ENCODE results near the gene CAMK2G. TPM values are rescaled to one million over a fixed set of nuclear protein-coding genes. Genes with fewer than 3 reads are reported as not detected.

CAMK2G gene
- total RNA-seq, 2 experiments from 2014 or later, result 29.1 to 34.8 TPM

- ChIA-PET CTCF (ENCODE audit: unreplicated experiment) (no interaction called here), POLR2A (no interaction called here)
- intact Hi-C loops (cut with micrococcal nuclease; ENCODE audit: unreplicated experiment), result no loop called here
- H4K20me1 ChIP-seq (ENCODE audit: insufficient read depth, low read length), result no peaks in the 10 kb centered on the region
- H3K27ac ChIP-seq (ENCODE audit: low read depth, low read length, poor library complexity, severe bottlenecking), result no peak overlapping the region
- H3K36me3 ChIP-seq (ENCODE audit: insufficient read depth, low read length), result peaks cover 49% of the 10 kb centered on the region
- no peak for DNase-seq (ENCODE audit: low spot score)
- H3K9me2 ChIP-seq (ENCODE audit: insufficient read depth, low read length), result no peaks in the 10 kb centered on the region
- H3K4me1 ChIP-seq (ENCODE audit: insufficient read depth, low read length, poor library complexity, severe bottlenecking), result peaks cover 15% of the 10 kb centered on the region
- no peak overlapping the region for H3K4me2 ChIP-seq (ENCODE audit: low read length)
- no peak overlapping the region for H3K4me3 ChIP-seq (ENCODE audit: low read depth, low read length, poor library complexity, severe bottlenecking)
- no peak for TF ChIP-seq CTCF (conservative IDR thresholded peaks at IDR 0.05; ENCODE audit: low read length)
- no peak for TF ChIP-seq EZH2phosphoT487 (IDR thresholded peaks at IDR 0.05; ENCODE audit: borderline replicate concordance, low read depth, low read length)
- H2AFZ ChIP-seq (ENCODE audit: low read length), result no peak overlapping the region
- no peaks in the 10 kb centered on the region for H3K9me3 ChIP-seq (ENCODE audit: low read length)
- no TSS peak for BruUV-seq (replicated peaks)
- no peaks in the 10 kb centered on the region for H3K79me2 ChIP-seq (ENCODE audit: insufficient read depth, low read depth, low read length)
These were observed 18.9 kb downstream of the CAMK2G start for GRCh38 chr10:73855413-73855812.

- no peak overlapping the region for H3K4me3 ChIP-seq (ENCODE audit: low read depth, low read length, poor library complexity, severe bottlenecking)
- H4K20me1 ChIP-seq (ENCODE audit: insufficient read depth, low read length), result no peaks in the 10 kb centered on the region
- TF ChIP-seq CTCF (conservative IDR thresholded peaks at IDR 0.05; ENCODE audit: low read length), result no peak
- TF ChIP-seq EZH2phosphoT487 (IDR thresholded peaks at IDR 0.05; ENCODE audit: borderline replicate concordance, low read depth, low read length), result no peak
- H3K9me3 ChIP-seq (ENCODE audit: low read length), result no peaks in the 10 kb centered on the region
- no peak for DNase-seq (ENCODE audit: low spot score)
- POLR2A ChIA-PET, result no interaction called here
- CTCF ChIA-PET (ENCODE audit: unreplicated experiment), result interaction anchor here (0.7 kb wide), 1 partner anchor 20 kb away, joined by 9 read pairs; no protein-coding TSS in a partner anchor
- H2AFZ ChIP-seq (ENCODE audit: low read length), result no peak overlapping the region
- intact Hi-C loops (cut with micrococcal nuclease; ENCODE audit: unreplicated experiment), result no loop called here
- H3K36me3 ChIP-seq (ENCODE audit: insufficient read depth, low read length), result peaks cover 37% of the 10 kb centered on the region
- peaks cover 11% of the 10 kb centered on the region for H3K4me1 ChIP-seq (ENCODE audit: insufficient read depth, low read length, poor library complexity, severe bottlenecking)
- BruUV-seq (replicated peaks), result no TSS peak
- no peaks in the 10 kb centered on the region for H3K79me2 ChIP-seq (ENCODE audit: insufficient read depth, low read depth, low read length)
- no peak overlapping the region for H3K4me2 ChIP-seq (ENCODE audit: low read length)
- no peaks in the 10 kb centered on the region for H3K9me2 ChIP-seq (ENCODE audit: insufficient read depth, low read length)
- H3K27ac ChIP-seq (ENCODE audit: low read depth, low read length, poor library complexity, severe bottlenecking), result no peak overlapping the region
These were observed 20.0 kb downstream of the CAMK2G start for GRCh38 chr10:73854310-73854709.

- H3K36me3 ChIP-seq (ENCODE audit: insufficient read depth, low read length), result peaks cover 37% of the 10 kb centered on the region
- DNase-seq (ENCODE audit: low spot score), result no peak
- H4K20me1 ChIP-seq (ENCODE audit: insufficient read depth, low read length), result no peaks in the 10 kb centered on the region
- no peak overlapping the region for H2AFZ ChIP-seq (ENCODE audit: low read length)
- TF ChIP-seq CTCF (conservative IDR thresholded peaks at IDR 0.05; ENCODE audit: low read length) (no peak), EZH2phosphoT487 (IDR thresholded peaks at IDR 0.05; ENCODE audit: borderline replicate concordance, low read depth, low read length) (no peak)
- no TSS peak for BruUV-seq (replicated peaks)
- peaks cover 7% of the 10 kb centered on the region for H3K4me1 ChIP-seq (ENCODE audit: insufficient read depth, low read length, poor library complexity, severe bottlenecking)
- H3K79me2 ChIP-seq (ENCODE audit: insufficient read depth, low read depth, low read length), result no peaks in the 10 kb centered on the region
- CTCF ChIA-PET (ENCODE audit: unreplicated experiment), result interaction anchor here (0.8 to 1.8 kb wide), 2 partner anchors 26 to 27 kb away, joined by 3 to 11 read pairs; no protein-coding TSS in a partner anchor
- no peaks in the 10 kb centered on the region for H3K9me3 ChIP-seq (ENCODE audit: low read length)
- no peaks in the 10 kb centered on the region for H3K9me2 ChIP-seq (ENCODE audit: insufficient read depth, low read length)
- no peak overlapping the region for H3K4me3 ChIP-seq (ENCODE audit: low read depth, low read length, poor library complexity, severe bottlenecking)
- no peak overlapping the region for H3K4me2 ChIP-seq (ENCODE audit: low read length)
- H3K27ac ChIP-seq (ENCODE audit: low read depth, low read length, poor library complexity, severe bottlenecking), result no peak overlapping the region
- POLR2A ChIA-PET, result no interaction called here
- intact Hi-C loops (cut with micrococcal nuclease; ENCODE audit: unreplicated experiment), result no loop called here
These were observed 21.2 kb downstream of the CAMK2G start for GRCh38 chr10:73853196-73853595.
